Kidney glomerular epithelial cell (primary cell): ENCODE results near the gene FER.
"Not testable (repeated sequence)": the region's sequence is repeated elsewhere in the genome, so short reads cannot be mapped to it uniquely, and the experiment has no call there.

Source experiments
- DNase-seq: peaks from one replicate; lab custom pipeline; 2025; lab: John Stamatoyannopoulos, UW

The FER gene

DNA sequence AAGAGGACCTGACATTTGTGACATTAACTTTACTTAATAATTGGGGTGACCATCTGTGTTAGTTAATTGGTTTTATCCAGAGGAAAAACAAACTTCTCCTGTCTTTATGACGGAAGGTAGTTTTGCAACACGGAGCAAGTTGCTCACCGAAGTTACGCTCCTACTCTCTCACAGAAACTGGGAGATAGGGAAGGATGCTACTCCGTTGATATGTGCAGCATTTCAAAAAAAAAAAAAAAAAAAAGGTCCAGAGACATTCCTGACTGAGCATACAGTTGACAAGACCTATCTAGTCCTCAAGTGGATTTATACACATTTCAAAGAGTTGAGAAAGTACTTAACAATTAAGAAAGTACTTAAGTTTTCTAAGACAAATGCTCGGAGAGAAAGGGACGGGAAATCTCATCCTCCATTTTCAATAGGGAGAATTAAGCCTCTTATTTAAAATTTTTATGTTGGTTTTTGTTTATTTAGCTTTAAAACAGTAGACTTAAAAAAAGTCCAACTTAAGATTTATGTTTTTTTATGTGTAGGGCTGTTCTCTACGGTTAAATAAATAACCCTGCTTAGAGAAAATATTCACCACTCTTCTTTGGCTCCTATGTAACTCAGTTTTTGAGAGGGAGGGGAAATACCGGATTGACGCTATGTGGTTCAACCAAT is 455 bp upstream of the FER start:
- DNase-seq: no peak

DNA sequence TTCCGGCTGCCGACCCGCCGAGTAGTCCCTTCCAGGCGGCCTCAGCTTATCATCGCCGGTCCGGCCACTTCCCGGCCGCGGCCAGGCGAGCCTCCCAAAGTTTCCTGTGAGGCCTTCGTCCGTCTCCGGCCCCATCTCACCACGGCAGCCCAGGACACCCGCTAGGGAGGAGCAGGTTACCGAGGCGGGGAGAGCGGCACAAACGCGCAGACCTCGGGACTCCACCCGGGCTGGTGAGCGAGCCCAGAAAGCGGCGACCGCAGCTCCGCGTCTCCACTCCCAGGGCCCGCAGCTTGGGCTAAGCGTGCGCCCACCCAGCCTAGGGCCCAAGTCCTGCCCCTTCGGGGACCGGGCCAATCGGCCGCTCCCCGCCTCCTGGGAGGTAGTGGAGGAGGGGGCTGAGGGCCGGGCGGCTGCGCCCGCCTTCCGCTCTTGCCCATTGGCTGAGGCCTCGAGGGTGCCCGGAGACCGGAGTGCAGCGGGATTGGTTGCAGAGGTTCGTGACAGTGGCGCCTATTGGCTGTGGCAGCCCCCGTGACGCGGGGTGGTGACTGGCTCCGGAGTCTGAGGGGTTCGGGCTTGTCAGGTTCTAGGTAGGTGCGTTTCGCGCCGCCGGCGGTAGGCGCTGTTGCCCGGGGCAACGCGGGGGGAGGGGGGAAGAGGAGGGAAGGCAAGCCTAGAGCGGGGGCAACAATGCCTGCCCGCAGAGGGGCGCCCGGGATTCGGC is 867 bp downstream of the FER start:
- peak; percentile 100 for DNase-seq

DNA sequence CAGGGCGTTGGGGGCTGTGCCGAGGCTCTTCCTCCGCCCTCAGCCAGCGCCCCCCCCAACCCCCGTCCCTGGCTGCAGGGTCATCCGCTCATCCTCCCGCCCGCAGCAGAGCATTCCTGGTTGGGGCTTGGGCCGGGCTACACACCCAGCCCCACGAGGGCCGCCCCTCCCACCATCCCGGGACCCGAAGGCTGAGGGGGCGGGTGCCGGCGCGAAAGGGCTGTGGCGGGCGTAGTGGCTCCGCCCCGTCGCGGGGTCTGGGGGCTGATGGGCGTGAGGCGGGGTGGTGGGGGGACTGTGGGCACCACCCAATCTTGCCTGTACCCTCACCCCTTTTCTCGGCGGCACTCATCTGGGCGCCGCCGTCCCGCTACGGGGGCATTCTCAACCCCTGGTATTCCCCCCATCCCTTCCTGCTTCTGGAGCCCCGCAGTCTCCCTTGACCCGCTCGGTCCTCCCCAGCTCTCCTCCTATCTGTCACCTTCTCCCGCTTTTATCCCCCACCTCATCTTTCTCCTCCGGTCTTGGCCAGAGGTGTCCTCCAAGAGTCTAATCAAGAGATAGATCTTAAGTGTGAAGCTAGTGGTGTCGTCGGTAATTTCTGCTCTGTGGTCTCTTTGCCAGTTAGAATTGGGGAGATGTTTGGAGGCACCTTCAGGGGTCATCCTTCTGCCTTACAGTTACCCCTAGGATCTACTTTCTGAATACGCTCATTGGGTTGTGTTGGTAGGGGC is 1.6 kb downstream of the FER start:
- DNase-seq: peak; percentile 78

DNA sequence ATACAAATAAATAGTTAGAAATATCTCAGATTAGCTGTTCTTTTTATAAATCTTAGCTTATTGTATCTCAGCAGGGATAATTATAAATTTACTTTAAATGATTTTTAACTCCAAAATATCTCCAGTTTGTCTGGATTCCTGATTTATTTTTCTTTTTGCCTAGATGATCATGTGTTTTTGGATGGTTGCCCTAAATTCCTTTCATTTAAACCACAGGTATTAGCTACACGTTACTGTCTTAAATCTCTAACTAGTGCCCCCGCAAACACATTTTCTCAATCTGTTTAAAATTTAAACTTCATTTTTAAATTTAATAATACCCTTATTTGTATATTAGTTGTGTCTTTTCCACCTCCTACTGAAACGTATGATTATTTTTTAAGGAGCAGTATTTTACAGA is 5.6 kb downstream of the FER start:
- peak; percentile 57 for DNase-seq

DNA sequence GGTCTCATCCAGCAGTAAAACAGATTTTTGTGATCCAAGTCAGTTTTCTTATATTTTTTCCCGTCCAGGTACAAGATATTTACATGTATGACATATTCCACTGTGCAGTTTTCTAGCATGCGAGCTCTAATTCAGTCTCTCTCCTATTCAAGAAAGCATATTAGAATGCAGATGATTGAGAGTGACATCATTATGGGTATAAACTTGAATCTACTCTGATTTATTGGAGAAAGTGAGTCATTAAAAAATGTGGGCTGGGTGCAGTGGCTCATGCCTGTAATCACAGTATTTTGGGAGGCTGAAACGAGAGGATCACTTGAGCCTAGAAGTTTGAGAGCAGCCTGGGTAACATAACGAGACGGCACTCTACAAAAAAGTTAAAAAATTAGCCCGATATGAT is 6.2 kb downstream of the FER start:
- DNase-seq: peak; percentile 55

DNA sequence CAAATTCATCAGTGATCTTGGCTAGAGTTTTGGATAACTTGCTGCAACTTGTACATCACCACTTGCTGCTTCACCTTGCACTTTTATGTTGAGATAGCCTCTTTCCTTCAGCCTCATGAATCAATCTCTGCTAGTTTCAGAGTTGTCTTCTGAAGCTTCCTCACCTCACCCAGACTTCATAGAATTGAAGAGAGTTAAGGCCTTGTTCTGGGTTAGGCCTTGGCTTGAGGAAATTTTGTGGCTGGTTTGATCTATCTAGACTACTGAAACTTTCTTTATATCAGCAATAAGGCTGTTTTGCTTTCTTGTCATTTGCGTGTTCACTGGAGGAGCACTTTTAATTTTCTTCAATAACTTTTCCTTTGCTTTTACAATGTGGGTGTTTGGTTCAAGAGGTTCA is 12.8 kb downstream of the FER start:
- DNase-seq: no peak

DNA sequence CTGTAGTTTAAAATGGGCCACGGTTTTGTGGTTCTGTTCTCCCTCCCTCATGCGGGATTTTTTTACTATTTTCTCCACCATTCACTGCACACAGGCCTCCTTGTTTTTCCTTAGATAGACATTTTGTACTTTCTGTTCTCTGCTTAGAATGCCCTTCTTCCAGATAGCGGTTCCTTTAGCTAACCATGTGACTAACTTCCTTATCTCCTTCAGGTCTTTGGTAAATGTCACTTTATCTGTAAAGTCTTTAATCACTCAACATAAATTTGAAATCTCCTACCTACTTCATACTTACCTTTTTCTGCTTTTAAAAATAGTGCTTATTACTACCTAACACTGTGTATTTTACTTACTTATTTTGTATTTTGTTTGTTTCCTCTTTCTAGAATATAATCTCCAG is 15.0 kb downstream of the FER start:
- no peak for DNase-seq

DNA sequence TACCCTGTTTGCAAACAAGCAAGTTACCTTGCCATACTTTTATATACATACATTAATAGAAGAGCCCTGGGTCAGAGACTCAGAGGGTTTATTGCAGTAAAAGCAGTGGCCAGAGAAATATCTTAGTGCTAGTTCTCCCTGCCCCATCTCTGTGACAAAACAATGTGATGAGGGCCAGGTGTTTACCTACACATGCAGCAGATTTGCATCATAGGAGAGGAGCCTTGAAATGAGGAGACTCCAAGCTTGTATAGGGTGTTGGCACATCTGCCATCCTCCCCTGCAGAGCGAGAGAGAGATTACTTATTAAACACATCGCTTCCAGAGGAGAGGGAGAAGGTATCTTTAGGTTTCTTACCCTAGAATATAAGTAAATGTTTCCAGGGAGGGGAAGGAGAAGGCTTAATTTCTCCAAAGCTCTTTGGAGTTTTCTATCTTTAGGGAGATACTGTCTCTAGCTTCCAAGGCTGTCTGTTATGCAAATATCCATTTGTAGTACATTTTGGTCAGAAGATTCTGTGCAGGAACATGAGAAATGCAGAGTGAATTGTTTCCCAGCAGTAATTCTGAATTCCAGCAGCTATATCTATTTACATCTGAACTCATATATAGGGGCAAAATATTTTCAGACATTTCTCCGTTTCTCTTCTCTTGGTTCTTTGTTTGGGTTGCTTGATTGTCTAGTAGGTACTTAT is 15.7 kb downstream of the FER start:
- no peak for DNase-seq

DNA sequence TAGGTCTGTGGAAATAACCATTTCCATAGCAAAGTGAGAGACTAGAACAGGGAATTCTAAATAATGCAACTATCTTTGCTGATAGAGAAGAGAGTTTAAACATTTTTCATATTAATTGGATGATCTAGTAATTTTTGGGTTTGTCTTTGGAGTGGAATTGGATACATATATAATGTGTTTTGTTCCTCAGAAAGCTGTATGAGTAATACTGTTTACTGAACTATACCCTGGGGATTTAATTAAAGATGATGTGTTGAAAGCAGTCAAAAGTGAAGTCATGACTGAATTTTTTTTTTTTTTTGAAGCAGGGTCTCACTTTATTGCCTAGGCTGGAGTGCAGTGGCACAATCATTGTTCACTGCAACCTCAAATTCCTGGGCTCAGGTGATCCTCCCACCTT is 17.9 kb downstream of the FER start:
- DNase-seq: no peak

DNA sequence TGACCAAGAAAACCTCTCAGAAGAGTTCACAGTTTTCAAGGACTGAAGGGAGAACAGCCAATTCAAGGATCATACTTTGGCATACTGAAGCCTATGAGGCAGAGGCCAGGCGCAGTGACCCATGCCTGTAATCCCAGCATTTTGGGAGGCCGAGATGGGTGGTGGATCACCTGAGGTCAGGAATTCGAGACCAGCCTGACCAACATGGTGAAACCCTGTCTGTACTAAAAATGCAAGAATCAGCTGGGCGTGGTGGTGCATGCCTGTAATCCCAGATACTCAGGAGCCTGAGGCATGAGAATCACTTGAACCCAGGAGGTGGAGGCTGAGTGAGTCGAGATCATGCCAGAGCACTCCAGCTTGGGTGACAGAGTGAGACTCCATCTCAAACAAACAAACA is 19.2 kb downstream of the FER start:
- DNase-seq: not testable (repeated sequence)

DNA sequence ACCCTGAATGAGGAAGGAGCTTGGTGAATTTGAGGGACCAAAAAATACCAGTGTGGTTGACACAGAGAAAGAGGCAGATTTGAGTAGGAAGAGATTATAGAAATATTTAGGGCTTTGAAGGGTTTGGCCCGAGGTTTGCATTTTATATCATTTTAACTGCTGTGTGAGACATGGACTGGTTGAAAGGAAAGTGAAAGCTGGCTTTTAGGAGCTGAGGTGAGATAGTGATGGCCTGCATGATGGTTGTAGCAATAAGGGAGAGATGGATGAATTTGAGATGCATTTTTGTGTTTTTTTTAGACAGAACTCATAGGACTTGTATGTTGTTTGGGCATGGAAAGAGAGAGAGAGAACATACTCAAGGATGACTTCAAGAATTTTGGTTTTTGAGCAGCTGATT is 21.7 kb downstream of the FER start:
- no peak for DNase-seq

DNA sequence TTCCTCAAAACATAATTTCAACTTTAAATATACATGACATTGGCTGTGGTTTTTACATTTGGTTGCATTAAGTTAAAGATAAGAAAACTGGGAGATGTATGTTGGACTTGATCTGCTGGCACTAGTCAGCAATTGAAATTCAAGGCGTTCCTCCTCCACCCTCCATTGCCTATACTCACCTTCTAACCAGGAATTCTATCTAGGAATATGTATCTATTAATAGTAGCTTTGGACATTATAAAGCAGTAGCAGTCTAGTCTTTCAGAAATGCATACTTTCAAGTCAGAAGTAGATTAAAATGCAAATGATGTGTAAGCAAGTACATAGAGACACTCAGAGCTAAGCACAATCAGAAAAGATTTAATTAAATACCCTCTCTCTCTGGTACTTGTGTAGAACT is 24.9 kb downstream of the FER start:
- no peak for DNase-seq

DNA sequence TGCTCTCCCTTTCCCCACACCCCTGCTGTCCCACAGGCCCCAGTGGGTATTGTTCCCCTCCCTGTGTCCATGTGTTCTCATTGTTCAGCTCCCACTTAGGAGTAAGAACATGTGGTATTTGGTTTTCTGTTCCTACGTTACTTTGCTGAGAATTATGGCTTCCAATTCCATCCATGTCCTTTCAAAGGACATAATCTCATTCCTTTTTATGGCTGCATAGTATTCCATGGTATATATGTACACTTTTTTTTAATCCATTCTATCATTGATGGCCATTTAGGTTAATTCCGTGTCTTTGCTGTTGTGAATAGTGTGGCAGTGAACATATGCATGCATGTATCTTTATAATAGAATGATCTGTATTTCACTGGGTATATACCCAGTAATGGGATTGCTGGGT is 25.6 kb downstream of the FER start:
- no peak for DNase-seq

DNA sequence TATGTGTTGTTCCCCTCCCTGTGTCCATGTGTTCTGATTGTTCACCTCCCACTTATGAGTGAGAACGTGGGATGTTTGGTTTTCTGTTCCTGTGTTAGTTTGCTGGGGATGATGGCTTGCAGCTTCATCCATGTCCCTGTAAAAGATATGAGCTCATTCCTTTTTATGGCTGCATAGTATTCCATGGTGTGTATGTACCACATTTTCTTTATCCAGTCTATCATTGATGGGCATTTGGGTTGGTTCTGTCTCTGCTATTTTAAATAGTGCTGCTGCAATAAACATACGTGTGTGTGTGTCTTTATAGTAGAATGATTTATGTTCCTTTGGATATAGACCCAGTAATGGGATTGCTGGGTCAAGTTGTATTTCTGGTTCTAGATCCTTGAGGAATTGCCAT is 26.4 kb downstream of the FER start:
- not testable (repeated sequence) for DNase-seq

DNA sequence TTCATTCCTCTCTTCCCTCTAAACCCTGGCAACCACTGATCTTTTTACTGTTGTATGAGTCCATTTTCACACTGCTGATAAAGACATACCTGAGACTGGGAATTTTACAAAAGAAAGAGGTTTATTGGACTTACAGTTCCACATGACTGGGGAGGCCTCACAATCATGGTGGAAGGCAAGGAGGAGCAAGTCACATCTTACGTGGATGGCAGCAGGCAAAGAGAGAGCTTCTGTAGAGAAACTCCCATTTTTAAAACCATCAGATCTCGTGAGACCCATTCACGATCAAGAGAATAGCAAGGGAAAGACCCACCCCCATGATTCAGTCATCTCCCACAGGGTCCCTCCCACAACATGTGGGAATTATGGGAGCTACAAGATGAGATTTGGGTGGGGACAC is 29.9 kb downstream of the FER start:
- not testable (repeated sequence) for DNase-seq

DNA sequence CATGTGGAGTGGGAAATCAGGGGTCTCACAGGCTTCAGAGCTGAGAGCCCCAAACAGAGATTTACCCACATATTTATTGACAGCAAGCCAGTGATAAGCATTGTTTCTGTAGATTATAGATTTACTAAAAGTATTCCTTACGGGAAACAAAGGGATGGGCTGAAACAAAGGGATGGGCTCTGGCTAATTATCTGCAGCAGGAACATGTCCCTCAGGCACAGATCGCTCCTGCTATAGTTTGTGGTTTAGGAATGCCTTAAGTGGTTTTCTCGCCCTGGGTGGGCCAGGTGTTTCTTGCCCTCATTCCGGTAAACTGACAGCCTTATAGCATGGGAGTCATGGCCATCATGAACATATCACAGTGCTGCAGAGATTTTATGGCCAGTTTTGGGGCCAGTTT is 36.9 kb downstream of the FER start:
- not testable (repeated sequence) for DNase-seq

DNA sequence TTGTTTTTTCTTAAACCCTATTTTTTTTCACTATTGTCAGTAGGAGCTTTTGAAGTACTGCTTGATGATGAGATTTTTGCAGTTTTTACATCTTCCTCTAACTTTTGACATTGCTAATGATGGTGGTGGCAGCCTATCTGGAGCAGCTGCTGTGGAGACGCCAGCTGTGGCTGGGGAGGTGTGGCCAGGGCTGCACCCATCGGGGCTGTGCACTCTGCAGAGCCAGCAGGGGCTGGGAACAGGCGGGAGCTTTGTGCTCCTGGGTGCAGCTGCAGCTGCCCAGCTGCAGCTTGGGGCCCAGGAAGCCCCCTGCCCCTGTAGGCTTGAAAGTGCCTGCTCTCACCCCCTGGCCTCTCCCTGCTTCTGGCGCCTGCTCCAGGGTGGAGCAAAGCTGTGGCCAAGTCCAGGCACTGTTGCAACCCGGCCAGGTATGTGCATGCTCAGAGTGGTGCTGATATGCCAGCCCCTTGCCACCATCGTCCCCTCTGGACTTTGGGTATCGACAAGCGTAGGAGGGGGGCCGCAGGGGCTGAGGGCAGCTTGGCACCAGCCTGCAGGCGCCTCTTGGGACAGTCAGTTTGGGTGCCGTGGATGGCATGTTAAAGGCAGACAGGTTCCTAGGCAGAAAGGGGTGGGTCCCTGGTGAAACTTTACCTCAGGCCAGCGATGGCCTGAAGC is 39.2 kb downstream of the FER start:
- no peak for DNase-seq

DNA sequence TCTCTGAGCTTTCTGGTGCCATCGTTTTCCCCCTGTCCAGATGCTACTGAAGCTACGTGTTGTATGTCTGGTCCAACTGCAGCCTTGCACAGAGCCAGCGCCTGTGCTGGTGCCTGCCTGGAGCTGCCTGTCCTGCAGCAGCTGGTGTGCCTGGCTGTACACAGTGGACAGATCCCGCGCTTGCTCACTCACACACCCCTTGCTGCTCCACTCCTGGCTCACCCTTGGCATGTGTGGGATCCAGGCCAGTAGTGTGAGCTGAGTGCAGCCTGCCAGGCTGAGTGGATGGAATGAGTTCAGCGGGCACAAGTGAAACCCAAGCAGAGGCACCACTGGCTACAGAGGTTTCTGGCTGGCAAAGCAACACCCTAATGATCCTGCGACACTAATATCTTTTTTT is 40.4 kb downstream of the FER start:
- no peak for DNase-seq

DNA sequence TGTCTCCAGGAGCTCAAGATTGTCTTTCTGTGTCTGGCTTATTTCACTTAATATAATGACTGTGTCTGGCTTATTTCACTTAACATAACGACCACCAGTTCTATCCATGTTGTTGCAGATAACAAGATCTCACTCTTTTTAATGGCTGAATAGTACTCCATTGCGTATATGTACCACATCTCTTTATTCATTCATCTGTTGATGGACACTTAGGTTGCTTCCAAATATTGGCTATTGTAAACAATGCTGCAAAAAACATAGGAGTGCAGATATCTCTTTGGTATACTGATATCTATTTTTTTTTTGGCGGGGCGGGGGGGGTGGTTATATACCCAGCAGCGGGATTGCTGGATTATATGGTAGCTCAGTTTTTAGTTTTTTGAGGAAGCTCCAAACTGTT is 45.5 kb downstream of the FER start:
- no peak for DNase-seq

DNA sequence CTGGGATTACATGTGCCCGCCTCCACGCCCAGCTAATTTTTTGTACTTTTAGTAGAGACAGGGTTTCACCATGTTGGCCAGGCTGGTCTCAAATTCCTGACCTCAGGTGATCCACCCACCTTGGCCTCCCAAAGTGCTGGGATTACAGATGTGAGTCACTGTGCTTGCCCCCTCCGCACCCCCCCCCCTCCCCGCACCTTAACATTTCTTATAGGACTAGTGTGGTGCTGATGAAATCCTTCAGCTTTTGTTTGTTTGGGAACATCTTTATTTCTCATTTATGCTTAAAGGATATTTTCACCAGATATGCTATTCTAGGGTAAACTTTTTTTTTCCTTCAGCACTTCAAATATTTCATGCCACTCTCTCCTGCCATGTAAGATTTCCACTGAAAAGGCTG is 46.7 kb downstream of the FER start:
- not testable (repeated sequence) for DNase-seq

DNA sequence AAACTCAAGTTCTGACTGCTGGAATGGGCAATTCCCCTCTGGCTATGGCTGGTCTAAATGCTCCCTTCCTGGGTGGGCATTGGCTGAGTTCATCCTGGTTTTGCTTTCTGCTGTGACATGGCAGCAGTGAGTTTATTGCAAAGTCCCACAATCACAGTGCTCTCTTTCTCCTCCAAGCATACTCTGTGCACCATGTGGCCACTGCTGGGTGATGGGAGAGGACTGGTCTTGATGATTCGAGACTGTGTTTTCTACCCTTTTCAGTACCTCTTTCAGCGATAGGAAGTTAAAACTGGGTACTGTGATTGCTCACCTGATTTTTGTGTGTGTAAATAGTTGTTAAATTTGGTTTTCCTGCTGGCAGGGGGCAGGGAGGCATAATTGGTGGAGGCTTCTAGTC is 49.7 kb downstream of the FER start:
- DNase-seq: no peak

DNA sequence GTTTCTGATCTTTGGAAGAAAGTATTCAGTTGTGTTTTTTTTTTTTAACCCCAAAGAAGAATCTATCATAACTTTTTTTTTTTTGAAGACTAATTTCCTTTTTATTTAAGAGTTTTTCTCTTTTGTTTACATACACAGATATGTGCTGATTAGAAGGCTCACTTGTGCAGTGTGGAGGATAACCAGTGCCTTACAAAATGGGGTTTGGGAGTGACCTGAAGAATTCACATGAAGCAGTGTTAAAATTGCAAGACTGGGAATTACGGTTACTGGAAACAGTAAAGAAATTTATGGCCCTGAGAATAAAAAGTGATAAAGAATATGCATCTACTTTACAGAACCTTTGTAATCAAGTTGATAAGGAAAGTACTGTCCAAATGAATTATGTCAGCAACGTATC is 50.3 kb downstream of the FER start:
- DNase-seq: no peak
